Measurements from ENCODE around the gene GPANK1.

GPANK1 gene

GRCh38 chr6:31636698-31637596 lies 27.9 kb downstream of the GPANK1 start:
- no peak for DNase-seq

DNA sequence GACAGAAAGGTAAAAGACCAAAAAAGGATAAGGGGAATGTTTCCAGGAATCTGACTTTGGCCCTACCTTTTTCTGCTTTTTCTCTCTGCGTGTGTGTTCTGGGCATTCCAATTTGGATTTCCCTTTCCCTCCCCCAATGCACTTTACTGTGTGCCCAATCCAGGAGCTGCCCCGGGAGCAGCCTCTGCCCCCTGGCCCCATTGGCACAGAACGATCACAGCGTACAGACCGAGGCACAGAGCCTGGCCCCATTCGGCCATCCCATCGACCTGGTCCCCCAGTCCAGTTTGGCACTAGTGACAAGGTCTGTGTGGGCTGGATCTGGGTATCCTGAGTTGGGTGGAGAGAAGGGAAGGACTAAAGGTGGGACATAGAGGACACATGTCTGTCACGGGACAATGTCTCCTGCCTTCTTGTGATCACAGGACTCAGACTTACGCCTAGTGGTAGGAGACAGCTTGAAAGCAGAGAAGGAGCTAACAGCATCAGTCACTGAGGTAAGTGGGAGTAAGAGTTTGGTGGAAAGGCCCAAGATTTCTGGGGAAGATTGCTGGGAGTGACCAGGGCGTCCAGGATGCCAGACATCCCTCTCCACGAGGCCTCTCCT lies 29.7 kb downstream of the GPANK1 start:
- no peak for DNase-seq

DNA sequence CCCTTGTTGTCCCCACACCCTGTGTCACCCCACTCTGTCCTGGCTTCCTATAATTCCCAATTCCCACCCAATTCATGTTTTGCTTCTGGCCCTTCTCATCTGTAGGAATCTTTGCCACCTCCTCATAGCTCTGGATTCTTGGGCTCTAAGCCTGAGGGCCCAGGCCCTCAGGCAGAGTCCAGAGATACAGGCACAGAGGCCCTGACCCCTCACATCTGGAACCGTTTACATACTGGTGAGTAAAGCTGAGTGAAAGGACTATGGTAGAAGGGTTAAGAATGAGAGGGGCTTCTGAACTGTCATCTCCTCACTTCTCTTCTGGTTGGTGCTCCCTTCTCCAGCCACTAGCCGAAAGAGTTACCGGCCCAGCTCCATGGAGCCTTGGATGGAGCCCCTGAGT lies 30.7 kb downstream of the GPANK1 start:
- no peak for DNase-seq

GRCh38 chr6:31633447-31633846 lies 31.4 kb downstream of the GPANK1 start:
- DNase-seq: no peak

- DNase-seq: no peak
These were observed 32.4 kb downstream of the GPANK1 start for GRCh38 chr6:31632279-31632946.

DNA sequence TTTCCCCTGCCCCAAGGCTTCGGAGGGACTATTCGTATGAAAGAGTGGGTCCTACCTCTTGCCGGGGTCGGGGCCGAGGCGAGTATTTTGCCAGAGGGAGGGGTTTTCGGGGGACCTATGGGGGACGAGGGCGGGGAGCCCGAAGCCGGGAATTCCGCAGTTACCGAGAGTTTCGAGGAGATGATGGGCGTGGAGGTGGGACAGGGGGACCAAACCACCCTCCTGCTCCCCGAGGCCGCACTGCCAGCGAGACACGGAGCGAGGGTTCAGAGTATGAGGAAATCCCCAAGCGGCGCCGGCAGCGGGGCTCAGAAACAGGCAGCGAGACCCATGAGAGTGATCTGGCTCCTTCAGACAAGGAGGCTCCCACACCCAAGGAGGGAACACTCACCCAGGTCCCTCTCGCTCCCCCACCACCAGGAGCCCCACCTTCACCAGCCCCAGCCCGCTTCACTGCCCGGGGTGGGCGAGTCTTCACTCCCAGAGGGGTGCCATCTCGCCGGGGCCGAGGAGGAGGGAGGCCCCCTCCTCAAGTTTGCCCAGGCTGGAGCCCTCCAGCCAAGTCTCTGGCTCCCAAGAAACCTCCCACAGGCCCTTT lies 33.0 kb downstream of the GPANK1 start:
- DNase-seq: no peak

DNA sequence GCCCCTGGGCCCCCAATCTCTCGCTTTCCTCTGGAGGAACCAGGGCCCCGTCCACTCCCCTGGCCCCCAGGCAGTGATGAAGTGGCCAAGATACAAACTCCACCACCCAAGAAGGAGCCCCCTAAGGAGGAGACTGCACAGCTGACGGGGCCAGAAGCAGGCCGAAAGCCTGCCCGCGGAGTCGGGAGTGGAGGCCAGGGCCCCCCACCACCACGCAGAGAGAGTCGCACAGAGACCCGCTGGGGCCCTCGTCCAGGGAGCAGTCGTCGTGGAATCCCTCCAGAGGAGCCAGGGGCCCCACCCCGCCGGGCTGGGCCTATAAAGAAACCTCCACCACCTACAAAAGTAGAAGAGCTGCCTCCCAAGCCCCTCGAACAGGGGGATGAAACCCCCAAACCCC lies 33.6 kb downstream of the GPANK1 start:
- DNase-seq: no peak

GRCh38 chr6:31630177-31630934 lies 34.4 kb downstream of the GPANK1 start:
- DNase-seq: no peak

GRCh38 chr6:31629014-31629413 lies 35.8 kb downstream of the GPANK1 start:
- DNase-seq: no peak

DNA sequence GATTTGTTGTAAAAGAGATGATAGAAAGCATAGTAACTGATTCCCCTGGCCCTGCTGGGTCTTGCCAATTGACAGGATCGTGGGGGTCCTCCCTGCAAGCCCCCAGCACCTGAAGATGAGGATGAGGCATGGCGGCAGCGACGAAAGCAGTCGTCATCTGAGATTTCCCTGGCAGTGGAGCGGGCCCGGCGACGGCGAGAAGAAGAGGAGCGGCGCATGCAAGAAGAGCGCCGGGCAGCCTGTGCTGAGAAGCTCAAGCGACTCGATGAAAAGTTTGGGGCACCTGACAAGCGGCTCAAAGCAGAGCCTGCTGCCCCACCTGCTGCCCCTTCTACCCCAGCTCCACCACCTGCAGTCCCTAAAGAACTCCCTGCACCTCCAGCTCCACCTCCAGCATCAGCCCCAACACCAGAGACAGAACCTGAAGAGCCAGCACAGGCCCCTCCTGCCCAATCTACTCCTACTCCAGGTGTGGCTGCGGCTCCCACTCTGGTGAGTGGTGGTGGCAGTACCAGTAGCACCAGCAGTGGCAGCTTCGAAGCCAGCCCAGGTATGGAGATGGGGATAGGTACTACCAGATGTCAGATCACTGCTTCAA lies 37.0 kb downstream of the GPANK1 start:
- no peak for DNase-seq

DNA sequence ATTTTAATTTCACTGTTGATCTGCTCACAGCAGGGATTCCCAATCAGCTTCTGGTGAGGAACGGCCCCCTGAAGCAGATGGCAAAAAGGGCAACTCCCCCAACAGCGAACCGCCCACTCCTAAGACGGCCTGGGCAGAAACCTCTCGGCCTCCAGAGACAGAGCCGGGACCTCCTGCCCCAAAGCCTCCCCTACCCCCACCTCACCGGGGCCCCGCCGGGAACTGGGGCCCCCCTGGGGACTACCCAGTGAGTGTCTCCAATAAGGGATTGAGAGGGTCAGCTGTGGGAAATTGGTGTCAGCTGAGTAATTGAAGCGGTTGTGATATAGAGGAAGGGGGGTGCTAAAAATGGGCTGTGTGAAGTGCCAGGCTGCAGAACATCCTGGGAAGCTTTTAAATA lies 37.8 kb downstream of the GPANK1 start:
- DNase-seq: no peak

- DNase-seq: no peak
These were observed 40.7 kb downstream of the GPANK1 start for GRCh38 chr6:31624070-31624469.

- DNase-seq: no peak
These were observed 42.1 kb downstream of the GPANK1 start for GRCh38 chr6:31622684-31623091.

- DNase-seq: no peak
These were observed 42.8 kb downstream of the GPANK1 start for GRCh38 chr6:31621991-31622390.

GRCh38 chr6:31621320-31621939 lies 43.4 kb downstream of the GPANK1 start:
- no peak for DNase-seq

DNA sequence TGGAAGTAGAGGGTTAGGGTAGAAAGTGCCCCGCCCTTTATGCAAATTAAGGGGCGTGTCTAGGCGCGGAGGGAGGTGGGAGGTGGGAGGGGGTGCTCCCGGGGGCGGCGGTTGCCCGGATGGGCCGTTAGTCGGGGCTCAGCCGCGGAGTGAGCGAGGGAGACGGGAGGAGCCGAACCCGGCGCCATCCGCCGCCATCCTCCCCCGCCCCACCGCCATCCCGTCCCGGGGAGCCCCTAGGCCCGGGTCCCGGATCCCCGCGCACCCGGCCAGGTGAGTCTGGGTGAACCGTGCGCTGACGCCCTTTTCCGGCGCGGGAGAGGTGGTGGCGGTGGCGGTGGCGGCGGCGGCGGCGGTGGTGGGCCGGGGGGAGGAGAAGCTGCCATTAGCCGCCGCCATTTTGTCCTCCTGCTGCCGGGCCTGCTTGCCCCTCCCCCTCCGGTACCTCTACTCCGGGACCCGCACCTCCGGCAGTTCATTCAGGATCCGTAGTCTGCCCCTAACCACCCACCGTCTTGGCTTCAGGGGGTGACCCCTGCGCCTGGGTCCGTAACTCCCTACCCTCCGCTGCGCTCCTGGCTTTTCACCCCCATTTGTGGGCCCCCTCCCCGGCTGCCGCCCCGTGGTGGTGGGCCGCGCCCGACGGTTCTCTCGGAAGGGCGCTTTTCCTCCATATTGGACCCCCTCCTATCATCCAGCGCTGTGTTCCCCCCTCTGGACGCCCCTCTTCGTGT lies 44.0 kb downstream of the GPANK1 start, which contains the start of gene PRRC2A:
Gene PRRC2A, plus strand, starts transcription at position 130 of the 734 bp plus-strand sequence. CDS start 2,075 bp downstream, outside the sequence.
- peak; percentile 80 for DNase-seq

DNA sequence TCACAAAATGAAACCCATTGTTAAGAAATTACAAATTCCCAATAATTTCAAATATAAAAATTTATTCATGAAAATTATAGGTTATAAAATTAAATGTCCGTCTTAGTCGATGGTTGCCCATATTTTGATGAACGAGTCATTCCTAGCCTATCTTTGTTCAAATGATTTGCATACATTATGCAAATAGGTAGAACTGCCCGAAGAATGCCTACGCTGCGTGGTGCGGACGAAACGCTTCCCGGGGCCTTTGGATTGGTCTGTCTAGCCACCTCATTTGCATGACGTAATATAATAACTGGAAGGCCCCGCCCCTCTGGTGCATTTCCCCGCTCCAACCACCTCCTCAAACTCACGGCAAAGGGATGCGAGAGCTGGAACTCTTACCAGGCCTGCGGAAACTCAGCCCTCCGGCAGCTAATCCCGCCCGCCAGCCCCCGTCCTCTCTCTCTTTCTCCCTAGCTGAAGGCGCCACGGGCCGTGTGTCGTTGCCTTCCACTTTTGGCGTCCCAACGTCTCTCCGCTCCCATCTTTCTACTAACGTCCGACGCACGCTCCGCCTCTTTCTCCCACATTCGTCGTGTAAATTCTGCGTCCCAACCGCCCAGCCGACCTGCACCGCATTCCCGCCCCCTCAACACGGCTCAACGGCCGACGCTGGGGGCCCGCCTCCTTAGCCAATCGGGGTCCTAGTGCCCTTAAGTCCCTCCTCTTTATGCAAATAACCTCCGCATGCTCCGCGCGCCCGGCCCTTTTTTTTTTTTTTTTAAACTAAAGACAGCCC lies 44.8 kb downstream of the GPANK1 start:
- DNase-seq: peak; percentile 99

DNA sequence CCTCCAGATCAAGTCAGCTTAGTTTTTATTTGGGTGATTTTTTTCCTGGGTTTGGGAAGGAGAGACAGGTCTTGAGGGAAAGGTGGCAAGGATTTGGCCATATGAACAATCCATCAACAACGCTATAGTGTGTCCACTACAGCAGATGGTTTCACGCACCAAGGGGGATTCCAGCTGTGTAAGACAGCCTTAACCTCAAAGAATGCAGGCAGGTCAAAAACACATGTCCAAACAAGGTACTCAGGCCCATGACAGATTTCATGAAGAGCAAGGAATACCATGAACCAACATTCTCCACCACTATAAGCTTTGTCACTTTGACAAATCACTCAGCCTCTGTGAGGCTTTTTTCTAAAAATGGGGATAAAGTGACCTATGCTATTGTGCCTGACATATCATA lies 47.8 kb downstream of the GPANK1 start:
- no peak for DNase-seq

DNA sequence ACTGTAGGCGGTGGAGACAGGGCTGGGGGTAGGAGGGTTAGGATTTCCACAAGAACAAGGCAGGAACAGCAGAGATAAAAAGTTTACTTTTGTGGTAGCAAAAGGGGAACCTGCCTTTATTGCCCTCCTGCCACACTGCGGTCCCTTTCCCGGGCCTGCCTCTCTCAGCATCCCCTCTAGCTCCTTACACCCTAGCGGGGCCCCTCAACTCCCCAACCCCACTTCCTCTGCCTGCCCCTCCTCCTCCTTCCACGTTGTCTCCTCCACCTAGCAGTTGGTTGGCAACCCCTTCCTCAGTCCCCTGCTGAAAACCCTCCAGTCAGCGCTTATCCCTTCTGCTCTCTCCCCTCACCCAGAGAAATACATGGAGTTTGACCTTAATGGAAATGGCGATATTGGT lies 49.0 kb downstream of the GPANK1 start:
- peak; percentile 39 for DNase-seq
